Putamen (tissue), 1 donor: ENCODE results near the gene NCSTN.

Experiments used
- DNase-seq: peaks from one replicate; pipeline ENCODE4 v3.0.0-alpha.2; 2016; ENCODE audit warnings: low spot score

NCSTN gene

DNA sequence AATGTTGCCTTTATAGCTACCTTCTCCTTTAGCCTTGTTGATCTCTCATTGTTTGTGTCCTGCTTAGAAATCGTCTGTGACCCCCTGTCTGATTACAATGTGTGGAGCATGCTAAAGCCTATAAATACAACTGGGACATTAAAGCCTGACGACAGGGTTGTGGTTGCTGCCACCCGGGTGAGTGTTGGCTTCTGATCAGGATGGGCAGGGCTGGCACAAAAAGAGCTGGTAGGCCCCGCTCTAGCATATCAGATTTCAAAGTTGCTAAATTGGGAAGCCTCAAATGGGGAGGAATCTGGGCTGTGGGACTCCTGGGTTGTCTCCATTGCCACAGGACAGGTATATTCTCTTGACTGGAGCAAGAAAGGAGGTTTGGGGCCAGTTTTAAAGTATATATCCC lies 8.4 kb downstream of the NCSTN start:
- no peak for DNase-seq

DNA sequence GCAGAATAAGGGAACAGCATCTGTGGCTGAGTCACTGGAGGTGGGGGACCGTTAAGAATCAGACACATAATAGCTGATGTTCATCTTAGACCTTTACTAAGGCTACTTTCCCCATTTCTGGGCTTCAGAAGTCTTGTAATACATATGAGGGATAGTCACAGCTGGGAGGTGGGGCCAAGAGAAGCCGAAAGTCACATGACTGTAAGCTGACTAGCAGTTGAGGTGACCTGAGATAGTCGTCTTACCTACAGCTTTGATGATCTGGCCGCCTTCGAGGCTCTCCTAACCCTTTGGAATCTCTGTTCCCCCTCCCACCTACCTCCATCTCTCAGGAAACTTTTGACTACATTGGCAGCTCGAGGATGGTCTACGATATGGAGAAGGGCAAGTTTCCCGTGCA lies 9.4 kb downstream of the NCSTN start:
- DNase-seq: no peak

DNA sequence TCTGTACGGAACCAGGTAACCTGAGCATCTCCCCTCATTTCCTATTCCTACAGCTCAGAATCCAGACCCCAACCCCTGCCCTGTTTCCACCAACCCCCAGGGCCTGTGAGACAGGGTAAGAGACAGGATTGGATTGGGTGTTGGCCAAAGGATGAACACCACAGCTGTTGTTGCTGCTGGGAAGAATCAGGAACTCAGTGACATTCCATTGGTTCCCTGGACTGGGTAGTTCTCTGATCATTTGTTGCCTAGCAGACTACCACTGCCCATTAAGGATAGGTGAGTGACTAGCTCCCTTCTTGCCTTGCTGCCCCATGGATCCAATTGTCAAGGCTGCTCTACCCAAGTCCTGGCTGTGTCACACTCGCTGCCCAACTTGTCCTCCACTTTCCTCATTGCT lies 10.0 kb downstream of the NCSTN start:
- DNase-seq: no peak

DNA sequence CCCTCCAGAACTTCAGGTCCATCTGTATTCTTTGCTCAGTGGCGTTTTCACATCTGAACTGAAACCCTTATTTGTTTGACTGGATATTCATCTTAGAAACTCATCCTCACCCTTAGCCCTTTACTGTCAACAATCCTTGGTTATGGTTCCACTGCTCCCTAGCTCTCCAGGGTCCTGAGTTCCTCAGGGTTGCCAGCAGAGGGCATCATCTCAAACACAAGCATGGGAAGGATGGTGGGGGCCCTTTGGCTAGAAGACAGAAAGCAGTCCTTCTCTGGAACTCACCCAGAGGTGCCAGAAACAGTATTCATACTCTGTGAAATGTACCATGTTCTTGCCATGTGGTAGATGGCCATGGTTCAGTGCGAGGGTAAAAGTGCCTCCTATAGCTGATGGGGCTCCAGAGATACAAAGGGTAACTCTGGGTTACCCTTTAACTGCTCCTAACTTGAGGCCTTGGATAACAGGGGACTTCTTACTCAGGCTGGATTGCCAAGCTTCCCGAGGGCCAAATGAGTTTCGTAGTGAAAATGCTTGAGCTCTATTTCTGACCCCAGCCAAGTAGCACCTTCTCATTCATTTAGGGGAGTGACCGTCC lies 11.3 kb downstream of the NCSTN start:
- no peak for DNase-seq

DNA sequence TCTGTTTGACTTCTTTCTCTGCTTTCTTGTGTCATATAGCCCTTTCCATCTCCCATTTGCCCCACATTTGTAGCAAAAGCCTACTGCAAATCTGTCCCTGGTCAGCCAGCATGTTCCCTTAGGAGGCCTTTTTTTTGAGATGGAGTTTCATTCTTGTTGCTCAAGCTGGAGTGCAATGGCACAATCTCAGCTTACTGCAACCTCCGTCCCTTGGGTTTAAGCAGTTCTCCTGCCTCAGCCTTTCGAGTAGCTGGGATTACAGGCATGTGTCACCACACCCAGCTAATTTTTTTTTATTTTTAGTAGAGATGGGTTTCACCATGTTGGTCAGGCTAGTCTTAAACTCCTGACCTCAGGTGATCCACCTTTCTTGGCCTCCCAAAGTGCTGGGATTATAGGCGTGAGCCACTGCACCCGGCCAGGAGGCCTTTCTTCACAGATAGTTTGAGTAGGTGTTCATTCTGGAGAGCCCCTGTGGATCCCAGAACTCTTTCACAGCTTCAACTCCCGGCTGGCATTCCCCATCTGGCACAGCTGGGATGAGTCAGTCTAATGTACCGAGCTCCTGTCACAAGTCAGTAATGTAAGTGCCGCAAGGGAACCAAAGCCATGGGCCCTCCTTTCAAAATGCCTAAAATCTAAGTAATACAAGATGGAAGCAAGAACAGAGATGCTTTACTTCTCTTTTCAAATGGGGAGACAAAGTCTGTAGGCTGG lies 14.3 kb downstream of the NCSTN start:
- no peak for DNase-seq

DNA sequence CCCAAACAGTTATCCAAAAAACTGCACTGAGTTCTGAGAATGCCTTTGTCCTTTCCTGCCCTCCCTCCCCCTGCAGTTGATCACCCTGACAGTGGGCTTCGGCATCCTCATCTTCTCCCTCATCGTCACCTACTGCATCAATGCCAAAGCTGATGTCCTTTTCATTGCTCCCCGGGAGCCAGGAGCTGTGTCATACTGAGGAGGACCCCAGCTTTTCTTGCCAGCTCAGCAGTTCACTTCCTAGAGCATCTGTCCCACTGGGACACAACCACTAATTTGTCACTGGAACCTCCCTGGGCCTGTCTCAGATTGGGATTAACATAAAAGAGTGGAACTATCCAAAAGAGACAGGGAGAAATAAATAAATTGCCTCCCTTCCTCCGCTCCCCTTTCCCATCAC lies 14.9 kb downstream of the NCSTN start:
- DNase-seq: no peak

DNA sequence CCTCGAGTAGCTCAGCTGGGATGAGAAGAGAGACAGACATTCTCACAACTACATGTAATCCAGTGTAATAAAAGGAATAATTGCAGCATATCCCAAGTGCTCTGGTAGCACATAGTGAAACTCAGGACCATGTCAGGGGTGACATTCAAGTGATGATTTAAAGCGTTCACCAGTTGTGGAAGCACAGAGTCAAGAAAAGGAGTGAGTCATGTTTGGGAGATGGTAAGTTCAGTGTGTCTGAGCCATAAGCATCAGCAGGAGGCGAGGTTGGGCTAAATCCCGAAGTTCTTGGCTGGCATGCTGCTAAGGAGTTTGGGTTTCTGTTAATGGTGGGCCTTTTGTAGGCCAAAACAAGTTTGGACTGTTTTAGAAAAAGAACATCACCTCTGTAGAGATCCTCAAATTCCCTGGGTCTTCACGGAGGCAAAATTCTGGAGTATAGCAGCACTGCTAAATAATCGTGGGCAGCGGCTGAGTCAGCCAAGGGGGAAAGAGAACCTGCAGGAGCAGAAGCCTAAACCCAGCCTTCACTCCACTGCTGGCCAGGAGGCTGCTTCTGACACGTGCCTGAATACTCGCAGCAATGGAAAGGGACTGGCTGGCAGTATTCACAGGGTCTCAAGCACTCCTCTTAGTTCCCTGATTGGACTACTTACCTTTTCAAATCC lies 16.5 kb downstream of the NCSTN start:
- DNase-seq: no peak

DNA sequence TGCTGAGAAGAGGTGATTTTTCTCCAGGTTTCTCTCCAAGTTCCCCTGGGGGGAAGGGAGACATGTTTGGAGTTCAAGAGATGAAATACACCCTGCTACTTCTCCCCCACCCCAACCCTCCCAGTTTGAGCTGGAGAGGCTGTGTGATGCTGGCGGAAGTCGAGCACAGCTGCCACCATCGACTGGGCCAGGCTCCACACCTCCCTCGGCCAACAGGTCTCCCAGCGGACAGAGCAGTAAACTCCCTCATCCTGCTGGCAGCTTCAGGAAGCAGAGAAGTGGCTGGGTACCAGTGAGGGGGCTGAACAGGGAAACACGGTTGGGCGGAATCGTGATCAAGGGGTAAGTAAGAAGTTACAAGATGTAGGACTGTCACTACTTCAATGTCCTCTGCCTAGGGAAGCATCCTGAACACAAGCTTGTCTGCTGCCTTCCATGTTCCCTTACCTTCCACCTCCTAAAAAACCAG lies 17.1 kb downstream of the NCSTN start:
- no peak for DNase-seq

DNA sequence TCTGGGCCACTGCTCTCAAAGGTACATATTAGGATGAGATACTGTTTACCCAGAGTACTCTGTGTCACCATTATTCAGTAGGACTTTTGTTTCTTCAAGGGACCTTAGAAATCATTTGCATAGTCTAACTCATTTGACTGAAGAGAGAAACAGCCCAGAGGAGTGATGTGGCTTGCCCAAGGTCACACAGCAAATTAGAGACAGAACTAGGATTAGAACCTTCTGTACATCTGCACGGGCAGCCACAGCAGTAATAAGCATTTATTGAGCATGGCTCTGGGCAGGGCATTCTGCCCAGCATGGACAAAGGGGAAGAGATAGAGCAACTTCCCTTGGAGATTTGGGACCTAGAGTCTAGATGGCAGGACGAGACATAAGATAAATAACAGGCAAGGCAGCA lies 18.0 kb downstream of the NCSTN start:
- no peak for DNase-seq

DNA sequence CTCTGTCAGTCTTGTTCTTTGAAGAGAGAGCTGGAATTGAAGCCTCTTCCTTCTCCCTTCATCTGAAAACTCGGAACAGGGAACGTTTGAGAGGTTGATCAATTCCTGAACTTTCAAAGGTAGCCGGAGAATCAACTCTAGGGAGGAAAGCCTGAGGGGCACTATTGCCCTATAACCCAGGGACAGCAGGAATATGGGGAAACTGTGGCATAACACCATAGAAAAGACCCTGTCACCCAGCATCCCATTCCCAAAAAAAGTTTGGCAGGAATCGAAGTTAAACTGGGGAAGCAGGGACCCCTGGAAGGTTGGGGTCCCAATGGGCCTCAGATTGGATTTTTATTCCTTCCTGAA lies 18.6 kb downstream of the NCSTN start:
- DNase-seq: no peak

DNA sequence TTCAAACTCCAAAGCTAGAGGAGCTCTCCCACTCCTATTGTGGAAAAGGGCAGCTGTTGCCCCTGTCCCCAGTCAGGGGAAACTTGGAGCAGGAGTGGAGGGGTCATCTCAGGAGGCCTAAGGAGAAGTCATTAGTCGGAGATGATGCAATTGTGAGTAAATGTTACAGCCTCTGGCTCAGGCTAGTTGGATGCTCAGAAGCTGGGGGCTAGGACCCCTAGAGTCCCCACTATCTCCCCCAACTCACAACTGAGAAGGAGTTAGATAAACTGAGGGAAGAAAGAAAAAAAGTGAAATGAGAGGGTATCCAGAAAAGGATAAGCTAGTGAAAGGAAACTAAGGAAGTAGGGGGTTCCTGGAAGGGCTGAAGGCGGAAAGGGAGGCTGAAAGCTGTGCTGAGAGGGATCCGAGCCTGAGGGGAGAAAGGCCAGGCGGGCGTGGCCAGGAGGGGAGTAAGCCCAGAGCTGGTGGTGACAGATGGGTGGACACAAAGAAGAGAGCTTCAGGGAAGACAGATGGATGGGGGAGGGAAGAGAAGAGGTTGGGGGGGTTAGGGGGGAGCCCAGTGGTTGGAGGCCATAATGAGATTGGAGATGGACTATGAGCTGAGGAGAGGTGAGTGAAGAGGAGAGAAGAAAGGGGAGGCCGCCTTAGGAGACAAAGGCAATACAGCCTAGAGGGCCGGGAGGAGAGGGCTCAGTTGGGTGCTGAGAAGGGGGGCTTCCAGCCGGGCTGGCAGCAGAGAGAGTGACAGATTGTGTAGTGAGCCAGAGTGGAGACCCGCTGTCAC lies 19.2 kb downstream of the NCSTN start:
- no peak for DNase-seq

DNA sequence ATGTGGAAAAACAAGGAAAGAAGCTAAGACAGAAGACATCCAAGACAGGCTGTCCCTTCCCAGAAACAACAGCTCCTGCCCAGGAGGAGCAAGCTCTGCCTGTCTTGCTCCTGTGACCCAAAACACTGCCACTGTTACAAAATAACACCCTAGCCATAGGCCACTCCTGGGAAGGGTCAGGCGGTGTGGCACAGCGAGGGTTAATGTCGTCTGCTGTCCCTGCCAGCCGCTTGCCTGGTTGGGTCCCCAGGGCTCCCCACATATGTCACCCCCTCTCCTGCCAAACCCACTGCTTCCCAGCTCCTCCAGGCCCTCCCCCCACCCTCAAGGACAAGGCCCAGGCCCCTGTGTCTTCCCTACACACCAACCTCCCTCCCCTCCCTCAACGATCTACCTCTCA lies 19.8 kb downstream of the NCSTN start:
- no peak for DNase-seq

DNA sequence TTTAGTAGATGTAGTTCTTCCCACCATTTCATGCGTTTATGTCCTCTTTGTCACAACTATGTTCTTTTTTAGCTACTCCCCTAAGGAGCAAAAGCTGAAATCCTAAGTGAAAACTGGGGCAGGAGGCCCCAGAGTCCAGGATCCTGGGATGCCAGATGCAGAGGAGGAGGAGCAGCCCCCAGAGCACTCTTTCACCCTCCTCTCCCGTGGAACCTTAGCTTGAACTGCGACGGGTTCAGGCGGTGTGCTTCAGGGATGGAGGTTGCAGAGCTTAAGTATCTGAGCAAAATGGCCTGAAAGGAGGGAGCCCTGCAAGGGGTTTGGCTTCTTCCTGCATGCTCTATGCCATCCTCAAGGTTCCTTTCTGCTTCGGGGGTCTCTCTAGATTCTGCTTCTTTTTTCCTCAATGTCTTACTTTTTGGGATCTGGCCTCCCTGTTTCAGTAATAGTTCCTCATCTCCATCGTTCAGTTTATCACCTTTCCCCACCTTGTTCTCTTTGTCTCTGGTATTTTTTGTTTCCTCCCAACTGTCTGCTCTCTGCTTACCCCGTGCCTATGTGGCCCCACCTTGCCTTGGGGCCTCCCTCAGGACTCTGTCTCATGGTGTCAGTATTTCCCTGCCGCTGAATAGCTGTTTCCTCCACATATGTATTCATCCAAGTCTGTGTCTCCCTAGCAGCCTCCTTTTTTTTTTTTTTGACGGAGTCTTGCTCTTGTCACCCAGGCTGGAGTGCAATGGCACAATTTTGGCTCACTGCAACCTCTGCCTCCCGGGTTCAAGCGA lies 21.0 kb downstream of the NCSTN start:
- DNase-seq: no peak

DNA sequence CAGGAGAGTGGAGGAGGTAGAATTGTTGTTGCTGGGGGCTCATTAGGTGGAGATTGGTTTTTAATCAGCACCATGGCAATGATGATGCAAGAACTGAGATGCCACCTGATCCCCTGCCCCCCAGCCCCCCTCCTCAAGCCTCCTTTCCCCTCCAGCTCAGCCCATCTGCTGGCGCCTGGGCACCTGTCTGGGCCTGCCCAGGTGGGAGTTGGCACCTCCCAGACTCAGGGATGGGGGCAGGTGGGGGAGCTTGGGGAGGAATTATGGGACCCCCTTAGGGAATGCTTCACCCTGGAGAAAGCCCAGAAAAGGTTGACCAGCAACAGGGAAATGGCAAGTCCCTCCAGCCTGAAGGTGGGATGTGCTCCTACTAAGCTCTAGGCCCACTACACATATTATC lies 22.1 kb downstream of the NCSTN start:
- no peak for DNase-seq

DNA sequence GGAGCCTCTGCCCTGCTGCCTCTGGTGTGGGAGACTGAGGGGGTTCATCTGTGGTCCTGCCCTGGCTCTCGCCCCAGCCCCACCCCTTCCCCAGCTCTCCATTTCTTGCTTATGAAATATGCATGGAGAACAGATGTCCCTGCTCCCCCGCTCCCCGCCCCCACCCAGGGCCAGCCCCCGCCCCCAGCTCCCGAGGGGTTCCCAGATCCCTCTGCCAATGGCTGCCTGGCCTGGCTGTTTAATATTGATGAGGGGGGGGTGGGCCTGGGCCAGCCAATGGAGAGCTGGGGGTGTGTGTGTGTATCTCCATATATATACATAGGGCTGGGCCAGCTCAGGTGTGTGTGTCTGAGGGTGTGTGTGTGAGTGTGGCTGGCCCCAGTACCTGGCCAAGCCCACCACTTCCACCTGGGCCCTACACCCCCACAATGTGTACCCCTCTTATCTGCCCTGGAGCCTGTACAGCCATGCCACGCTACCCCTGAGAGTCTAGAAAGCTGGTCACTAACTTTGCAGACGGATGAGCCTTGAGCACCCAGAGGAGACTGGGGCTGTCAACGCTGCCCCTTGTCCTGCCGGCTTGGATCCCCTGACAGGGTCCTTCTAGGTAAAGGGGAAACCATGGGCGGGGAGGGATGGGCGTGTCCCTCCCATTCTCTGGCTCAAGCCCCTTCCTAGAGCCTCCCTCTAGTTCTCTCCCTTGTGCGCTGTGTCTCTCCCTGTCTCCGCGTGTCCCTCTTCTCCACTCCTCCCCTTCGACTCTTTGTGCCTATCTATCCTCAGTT lies 23.7 kb downstream of the NCSTN start, which contains the start of gene NHLH1:
Gene NHLH1, plus strand, starts transcription at position 341 of the 785 bp plus-strand sequence. CDS start 3,661 bp downstream, outside the sequence.
- no peak for DNase-seq

DNA sequence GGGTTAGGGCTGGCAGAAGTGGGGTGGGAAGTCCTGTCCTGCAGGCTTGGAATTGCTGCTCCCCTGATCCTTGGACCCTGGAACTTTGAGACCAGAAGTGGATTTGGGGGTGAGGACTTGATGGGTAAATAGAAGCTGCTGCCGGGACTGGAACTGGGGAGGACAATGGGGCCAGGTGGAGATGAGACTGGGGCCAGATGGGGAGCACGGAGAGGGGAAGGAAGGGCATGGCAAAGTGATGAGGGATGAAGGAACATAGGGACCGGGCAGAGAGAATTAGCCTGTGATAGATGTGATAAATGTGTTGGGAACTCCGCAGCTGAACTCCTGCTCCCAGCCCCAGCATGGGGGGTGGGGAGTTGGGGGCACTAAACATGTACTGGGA lies 24.3 kb downstream of the NCSTN start:
- DNase-seq: no peak

DNA sequence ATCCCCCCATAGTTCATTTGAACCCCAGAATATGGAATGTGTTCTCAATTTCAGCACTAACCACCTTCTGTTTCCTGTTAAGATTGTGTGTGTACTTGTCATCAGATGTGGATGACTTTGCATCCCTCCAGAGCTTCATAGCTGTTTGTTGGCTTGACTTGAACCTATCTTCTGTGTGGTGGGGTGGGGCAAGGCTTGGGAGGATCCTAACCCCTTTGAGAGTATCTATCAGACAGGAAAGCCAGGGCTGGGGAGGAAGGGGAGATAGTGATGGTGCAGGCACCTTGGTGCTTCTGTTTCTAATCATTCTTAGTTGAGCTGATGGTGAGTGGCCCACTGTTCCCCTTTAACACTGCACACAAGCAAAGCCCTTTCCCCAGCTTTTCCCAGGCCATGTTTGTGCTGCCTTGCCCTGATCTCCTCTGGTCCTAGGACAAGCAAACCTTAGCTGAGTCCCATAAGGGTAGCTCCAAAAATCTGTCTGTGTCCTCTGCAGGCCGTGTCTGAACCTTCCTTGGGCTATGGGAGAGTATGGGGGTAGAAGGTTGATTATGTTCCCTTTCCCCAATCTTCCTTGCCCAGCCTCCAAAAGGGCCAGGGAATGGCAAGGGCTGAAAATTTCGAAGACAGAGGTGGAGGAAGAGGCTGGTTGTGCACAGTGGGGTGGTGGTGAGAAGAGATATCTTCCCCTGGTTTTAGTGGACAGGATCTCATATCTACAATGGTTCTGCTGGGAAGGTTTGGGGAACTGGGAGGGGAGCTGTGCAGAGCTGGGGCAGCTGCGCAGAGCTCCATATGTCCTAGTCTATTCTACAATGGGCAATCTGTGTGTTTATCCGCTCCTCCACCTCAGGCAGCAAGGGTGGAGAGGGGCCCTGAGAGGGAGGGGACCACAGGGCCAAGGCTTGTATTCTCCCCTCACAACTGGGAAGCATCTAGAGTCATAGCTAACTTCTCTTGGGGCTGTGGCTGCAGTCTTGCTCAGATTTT lies 25.0 kb downstream of the NCSTN start:
- no peak for DNase-seq

DNA sequence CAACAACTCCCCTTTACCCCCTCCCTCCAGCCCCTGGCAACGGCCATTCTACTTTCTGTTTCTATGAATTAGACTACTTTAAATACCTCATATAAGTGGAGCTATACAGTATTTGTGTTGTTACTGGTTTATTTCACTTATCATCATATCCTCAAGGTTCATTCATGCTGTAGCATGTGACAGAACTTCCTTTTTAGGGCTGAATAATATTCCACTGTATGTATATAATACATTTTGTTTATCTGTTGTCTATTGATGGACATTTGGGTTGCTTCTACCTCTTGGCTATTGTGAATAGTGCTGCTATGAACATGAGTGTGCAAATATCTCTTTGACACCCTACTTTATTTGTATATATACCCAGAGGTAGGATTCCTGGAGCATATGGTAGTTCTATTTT lies 25.9 kb downstream of the NCSTN start:
- no peak for DNase-seq

DNA sequence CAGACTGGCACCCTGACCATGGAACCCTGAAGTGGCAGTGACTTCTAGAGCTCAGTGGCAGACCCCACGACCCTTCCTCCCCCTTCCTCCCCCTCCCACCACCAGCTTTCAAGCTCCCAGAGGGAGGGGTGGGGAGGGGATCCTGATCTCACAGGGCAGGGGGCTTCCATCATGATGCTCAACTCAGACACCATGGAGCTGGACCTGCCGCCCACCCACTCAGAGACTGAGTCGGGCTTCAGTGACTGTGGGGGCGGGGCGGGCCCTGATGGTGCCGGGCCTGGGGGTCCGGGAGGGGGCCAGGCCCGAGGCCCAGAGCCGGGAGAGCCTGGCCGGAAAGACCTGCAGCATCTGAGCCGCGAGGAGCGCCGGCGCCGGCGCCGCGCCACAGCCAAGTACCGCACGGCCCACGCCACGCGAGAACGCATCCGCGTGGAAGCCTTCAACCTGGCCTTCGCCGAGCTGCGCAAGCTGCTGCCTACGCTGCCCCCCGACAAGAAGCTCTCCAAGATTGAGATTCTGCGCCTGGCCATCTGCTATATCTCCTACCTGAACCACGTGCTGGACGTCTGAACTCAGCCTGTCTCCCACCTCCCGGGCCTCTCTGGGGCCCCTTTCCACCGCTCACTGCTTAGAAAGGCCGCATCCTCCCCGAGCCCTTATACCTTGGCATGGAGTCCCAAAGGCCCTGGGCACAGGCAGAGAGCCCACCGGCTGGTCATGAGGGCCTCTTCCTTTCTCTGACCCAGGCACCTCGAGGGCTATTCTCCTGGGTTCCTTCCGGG lies 27.6 kb downstream of the NCSTN start:
- no peak for DNase-seq
